Activated T-cell treated with anti-CD3 and anti-CD28 coated beads for 48 hours (primary cell): Measurements from ENCODE around the gene STARD10.

Experiments used
- DNase-seq: peaks from one replicate; pipeline ENCODE4 v3.0.0-alpha.2; 2020; ENCODE audit warnings: low read depth

The STARD10 gene

DNA sequence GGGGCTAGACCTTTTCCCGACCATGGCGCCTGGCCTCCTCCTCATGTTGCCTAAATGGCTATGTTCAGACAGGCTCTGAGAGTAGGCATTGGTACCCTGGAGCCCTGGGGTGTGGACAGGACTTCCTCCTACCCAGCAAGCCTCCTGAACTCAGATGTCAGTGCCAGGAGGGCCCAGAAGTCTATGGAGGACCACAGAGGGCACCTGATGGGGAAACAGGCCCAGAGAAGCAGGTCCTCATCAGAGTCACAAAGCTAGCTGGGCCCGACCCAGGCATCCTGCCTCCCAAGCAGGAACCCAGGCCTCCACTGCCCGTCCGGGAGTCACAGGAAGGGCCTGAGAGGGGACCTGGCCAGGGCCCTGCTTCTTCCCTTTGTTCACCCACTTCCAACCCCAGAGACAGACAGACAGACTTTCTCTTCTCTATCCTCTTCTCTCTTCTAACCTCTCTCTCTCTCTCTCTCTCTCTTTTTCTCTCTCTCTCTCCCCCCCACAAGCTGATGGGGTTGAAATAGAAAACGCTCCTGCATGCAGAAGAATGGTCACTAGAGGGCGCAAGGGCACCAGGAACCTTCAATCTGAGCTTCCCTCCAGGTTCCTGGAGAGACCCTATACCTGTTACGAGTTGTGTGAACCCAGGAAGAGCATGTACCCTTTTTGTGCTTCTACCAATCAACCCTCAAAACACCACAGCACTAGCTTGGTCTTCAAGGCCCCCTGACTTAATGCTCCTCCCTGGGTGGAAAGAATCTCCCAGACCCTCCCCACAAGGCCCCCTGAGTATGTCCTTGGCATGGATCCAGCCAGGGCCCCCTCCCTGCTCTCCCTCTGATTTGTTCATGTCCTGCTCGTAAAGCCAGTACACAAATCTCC is 68.8 kb downstream of the STARD10 start:
- DNase-seq: peak; percentile 59

DNA sequence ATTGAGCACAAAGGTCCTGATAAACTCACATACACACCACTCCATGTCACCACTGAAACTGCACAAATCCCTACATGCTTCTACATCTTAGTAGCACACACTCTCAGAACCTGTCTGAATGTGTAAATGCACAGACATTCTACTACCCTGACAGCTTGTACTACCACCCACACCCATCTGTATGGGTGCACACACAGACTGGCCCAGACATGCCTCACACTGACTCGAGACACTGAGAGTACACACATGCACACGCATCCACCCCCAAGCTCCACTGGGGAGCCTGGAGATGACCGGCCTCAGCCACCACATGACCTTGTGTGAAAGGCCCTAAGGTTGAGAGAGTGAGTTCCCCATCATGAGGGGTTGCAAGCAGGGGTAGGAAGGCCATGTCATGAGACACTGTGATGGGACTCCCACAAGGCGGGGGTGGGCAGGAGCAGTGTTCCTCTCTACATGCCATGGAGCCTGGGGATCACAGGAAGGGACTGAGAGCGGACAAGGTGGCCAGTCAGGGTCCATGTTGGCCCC is 69.8 kb downstream of the STARD10 start:
- no peak for DNase-seq

DNA sequence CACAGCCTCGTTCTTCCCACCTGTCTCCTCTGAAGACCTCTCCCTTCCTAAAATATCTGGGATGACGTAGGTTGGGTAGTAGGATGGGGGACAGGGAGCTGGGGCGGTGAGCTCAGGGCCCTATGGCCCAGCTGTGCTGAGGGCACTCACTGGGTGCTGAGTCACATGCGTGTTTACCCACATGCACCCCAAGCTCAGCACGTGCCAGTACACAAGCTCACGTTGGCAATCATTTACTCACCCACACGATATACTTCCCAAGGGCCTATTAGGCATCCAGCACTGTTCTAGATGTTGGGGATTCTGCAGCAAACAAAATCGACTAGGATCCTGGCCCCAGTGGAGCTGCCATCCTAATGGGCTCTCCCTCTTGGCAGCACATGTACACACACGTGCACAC is 70.3 kb downstream of the STARD10 start:
- no peak for DNase-seq

DNA sequence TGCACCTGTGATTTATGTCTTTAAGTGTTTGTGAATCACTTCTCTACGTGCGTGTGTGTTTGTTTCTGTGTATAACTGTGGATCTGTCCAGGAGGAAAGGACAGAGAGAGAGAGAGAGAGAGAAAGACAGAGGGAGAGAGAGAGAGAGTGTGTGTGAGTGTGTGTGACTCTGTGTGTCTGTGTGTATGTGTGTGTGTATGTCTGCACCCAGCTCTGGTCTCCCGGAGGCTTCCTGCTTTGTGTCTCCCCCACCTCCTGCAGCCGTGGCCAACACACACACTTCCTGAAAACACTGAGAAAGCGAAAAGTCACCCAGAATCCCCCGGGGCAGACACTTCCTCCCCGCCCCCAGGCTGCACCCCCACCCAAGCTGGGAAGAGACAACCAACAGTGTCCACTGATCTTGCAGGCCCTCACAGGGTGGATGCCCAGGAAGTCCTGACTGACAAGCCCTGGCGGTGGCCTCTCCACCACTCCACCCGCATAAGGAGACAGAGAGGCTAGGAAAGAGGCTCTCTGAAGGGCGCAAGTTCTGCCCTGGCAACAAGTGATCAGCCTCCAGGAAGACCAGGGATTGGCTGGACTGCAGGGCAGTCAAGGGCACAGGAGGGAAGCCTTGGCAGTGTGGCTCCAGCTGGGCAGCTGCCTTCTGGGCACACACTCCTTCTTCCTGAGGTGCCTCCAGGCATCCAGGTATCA is 71.6 kb downstream of the STARD10 start:
- DNase-seq: peak; percentile 74

DNA sequence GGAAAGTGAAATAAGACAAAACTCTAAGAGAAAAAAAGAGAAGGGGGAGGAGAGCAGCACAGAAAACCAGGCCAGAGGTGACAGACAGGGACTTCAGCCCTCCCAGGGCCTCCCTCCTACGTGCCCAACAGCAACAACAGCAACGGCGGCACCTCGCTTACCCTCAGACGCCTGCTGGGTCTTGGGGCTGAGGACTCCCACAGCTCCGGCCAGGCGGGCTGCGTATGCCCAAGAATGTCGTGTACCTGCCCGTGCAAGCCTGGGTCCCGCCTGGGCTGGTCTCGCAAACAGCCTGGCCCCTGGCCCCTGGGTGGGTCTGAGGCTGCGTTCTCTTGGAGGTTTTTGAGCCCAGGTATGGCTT is 72.2 kb downstream of the STARD10 start:
- DNase-seq: no peak

DNA sequence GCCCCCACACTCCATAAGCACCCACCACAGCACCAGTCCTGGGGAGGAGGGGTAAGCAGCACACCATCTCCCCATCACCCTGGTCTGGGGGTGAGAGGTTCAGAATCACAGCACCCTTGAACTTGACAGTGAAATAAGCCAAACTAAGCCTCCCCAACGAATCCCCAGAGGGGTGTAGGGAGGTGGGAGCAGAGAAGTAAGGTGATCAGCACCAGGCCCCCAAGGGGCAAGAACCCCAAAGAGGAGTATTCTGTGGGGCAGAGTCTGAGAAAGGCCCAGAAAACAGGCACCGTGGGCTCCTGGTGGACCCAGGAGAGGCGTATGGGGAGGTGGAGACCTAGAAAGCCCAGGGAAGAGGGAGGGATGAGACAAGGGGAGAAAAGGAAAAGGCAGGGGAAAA is 72.6 kb downstream of the STARD10 start:
- DNase-seq: no peak

DNA sequence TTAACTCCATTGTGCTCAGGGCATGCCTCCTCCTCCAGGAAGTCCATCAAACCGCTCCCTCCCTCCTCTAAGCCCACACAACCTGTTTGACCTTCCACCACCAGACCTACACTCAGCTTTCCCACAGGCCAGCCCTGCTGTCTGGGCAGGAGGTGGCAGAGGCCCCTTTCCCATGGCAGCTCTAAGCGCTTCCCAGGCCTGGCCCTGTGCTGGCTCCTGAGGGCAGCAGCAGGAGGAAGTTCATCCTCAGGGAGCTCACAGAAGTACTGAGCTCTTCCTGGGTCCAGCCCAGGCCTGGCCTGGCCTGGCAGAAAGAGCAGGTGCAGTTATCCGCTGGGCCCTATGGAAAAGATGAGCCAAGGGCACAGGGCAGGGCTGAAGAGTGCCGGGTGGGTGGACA is 73.1 kb downstream of the STARD10 start:
- DNase-seq: no peak

DNA sequence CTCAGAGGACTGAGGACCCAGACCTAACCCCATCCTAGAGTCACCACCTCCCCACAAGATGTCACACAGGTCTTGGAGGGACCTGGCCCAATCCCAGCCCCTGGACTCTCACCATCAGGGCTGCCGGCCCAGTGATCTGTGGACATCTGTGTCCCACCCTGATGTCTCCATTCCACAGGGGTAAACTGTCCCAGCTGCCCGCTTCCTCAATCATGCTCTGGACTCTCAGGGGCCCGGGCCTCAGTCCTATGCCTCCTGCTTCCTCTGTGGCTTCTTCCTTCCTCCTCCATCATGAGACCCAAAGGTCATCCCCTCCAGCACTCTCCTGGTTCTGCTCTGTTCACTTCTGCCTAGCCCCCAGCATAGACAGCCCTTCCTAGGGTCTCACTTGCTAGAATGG is 73.8 kb downstream of the STARD10 start:
- DNase-seq: no peak

DNA sequence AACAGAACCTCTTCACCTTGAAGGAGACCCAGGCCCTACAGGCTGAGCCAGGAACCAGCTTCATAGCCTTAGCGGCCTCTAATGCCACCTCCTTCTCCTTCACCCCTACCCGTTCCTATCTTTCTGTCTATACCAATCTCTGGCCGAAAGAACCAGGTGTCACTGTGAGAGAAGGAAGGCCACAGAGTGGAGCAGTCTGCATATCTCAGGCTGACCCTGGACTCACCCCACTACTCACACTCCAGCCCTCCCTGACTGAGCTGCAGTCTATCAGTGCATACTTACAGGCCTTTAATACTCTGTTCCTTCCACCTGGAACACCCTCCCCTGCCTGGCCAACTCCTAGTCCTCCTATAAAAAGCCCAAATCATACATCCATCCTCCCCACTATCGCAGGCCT is 74.3 kb downstream of the STARD10 start:
- DNase-seq: no peak

DNA sequence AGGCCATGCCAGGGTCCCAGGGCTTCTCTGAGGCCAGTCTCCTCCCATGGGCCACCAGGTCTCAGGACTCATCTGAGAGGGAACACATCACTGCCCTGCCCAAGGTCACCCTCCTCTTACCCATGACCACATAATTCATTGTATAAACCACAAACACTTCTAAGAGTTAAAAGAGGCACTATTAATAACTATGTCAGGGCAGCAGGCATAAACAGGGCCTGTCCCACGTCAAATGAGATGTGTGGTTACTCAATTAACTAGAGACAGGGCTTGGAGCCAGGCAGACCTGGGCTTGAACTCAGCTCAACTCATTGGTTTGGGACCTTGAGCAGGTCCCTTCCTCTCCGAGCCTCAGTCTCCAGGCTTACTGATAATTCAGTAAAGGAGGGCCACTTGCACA is 74.7 kb downstream of the STARD10 start:
- DNase-seq: no peak

DNA sequence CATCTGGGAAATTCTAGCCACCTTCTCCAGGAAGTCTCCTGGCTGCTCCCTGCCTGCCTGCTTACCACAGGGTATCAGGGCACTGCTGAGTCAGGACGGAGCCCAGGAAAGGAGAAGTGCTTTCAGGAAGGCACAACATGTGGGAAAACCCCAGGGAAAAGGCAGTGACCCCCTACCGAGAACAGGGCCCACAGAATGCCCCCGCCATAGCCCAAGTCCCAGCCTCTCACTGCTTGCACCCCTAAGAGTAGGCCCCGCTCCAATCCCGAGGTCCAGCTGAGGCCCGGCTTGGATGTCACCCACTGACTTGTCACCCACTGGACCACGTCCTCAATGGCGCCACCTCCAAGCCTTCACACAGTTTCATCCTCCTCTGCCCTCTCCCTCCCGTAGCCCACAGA is 75.7 kb downstream of the STARD10 start:
- DNase-seq: no peak

DNA sequence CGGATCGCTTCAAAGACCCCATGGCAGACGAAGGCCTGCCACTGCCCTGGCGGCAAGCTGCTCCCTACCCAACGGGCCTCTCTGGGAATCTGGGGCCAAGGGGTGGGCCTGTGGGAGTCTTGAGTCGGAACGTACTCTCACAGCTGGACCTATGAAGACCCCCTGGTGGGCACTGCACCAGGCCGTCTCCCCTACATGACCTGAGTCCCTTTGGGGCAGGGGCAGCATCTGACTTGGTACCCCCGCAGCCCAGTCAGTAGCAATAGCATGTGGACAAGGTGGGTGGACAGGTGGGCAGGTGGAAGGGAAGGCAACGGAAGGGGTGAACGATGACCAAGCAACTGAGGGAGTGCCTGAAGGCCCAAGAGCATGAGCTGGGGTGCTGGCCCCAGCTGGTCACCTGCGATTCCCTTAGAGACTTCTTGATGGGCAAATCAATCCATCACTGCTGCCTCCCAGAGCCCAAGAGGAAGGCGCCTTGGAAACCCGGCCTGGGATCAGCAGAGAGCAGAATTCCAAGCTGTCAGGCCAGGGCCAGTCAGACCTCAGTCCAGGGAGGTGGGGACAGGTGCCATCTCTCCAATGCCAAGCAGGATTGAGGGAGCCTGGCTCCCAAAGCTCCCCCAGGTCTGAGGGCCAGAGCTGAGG is 76.9 kb downstream of the STARD10 start:
- no peak for DNase-seq

DNA sequence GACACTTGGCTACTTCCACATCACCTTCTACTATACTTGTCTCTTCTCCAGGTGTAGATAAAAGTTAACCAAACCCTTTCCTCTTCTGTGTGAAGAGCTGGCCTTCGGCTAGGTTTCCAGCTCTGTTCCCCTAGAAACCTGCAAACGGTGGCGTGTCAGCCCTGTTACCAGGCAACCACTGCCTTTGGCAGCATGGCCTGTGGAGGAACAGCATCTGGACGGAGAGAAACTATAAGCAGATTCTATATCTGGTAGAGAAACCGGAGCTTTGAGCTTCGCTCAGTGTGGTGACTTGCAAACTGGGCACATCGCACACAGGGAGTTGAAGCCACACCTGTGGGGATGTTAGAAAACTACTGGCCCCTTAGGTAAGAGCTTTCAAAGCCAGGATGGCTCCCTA is 77.6 kb downstream of the STARD10 start:
- DNase-seq: no peak

DNA sequence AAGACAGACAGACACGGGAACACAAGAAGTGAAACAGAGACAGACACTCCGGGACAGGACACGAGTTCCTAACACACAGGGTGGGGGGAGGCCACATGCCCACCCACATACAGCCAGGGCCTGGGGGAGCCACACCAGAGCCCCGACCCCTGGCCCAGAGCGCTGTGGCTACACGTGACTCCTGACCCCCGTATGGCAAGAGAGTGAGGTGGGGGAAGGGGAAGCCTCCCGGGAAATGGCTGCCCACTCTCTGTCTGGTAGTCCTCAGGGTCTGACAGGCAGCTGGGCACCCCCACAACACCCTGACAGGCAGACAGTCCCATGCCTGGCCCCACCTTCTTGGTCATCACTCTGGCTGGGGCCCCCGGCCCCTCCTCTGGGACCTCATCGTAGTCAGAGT is 81.0 kb downstream of the STARD10 start:
- DNase-seq: no peak

DNA sequence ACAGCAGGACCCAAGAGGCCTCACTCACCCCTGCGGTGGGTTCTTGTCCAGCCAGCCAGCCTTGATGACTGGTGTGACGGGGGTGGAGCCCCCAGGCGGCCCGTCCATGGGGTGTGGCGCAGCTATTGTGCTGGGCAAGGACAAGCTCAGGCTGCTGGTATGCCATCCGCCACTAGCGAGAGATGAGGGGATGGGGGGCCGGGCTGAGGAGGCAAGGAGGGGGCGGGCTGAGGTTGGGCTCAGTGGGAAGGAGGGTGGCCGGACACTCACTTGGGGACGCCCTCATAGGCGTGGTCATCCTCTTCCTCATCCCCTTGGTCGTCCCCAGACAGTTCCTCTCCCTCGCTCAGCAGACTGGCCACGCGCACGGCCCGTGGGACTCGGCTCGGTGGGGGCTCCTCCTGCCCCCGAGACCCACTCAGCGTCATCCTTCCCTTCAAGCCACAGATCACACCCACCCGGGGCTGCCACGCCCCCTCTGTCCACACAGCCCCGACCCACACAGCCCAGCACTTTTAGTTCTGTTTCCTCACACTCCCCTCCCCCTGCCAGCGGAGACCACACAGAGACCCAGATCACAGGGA is 81.6 kb downstream of the STARD10 start:
- no peak for DNase-seq

DNA sequence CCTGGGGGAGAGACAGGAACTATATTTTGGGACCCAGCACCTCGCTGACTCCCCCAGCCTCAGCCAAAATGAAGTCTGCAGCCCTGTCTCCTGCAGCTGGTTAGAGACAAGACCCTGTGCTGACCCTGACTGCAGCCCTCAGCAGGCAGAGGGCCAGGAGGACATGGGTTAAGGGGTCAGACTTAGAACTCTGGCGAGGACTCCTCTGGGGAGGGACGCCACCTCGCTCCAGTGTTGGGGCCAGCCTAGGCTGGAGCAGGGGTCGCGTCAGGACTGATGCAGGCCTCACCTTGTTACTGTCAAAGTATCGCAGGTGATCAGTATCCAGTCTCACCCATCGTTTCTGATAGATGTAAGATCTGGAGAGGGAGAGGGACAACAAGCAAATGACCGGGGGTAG is 82.7 kb downstream of the STARD10 start:
- DNase-seq: no peak

DNA sequence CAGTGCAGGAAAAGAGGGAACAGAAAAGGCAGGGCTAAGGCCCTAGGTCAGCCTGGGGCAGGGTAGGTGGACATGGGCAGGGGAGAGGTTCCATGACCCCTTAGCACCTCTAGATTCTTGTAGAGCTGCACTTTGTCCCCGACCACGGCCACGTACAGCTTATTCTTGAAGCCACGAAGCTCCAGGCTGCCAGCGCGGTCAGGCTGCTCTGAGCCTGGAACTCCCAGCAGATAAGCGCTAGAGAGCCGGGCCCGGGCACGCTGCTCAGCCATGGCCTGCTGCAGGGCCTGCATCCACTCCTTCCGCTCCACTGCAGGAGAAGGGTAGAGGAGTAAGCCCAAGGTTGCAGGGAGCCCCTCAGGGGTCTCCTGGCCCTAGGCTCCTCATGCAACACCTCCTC is 83.6 kb downstream of the STARD10 start:
- DNase-seq: no peak

DNA sequence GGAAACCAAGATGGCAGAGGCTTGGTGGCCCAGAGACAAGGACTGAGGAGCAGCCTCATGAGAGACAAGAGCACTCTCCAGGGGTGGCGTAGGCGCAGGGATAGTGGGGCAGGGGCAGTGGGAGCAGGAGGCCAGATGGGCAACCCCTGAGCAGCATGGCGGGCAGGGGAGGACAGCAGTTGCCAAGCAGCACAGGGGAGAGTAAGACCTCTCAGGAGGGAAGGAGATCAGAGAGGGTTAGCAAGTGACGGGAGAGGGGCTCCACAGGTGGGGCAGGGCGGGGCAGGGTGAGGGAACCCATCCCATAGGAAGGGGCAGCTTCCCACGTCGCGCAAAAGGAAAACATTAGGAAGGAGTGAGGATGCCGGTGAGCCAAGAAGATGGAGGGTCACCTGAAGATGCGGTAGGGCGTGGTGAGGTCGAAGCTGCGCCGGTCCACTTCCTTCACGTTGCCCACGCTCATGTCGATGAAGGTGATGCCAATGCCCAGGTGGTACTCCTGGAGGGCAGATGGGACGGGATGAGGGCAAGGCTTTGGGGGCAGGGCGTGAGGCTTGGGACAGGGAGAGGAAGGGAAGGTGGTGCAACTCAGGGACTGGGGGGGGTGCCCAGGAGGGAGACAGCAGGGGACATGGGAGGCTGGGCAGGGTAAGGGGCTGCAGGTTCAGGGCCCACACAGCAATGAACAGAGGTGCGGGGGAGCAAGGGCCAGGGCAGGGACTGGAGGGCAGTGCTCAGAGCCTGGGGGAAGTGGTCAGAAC is 84.2 kb downstream of the STARD10 start:
- no peak for DNase-seq

DNA sequence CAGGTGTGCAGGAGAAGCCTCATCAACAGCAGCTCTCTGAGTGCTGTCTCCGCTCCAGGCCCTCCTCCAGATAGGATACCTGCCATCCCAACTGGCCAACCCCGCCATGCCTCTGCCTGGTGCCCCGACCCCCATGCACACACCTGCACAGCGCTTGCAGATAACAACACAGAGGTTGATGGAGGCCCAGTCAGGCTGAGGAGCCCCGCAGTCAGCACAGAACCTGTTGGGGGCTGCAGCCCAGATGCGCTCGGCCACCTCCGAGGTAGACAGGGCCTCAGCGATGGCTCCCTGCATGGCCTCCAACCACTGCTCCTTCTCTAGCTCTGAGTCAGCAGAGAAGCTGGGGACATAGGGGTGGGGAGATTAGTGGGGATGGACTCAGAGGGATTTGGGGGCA is 86.8 kb downstream of the STARD10 start:
- DNase-seq: no peak

DNA sequence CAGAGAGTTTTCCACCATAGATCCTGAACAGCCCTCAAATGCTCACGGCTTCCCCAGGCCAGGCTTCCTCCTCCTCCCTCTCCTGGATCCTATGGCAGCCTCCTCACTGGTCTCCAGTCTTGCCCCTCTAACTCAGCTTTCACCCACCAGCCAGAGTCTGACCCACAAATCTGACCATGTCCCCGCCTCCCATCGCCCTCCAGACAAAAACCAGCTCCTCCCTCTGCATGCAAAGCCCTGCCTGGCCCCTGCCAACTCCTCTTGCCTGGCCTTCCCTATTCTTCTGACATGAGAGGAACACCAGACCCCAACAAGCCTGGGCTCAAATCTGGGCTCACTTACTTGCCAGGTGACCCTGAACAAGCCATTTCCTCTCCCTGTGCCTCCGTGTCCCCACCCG is 87.3 kb downstream of the STARD10 start:
- no peak for DNase-seq

DNA sequence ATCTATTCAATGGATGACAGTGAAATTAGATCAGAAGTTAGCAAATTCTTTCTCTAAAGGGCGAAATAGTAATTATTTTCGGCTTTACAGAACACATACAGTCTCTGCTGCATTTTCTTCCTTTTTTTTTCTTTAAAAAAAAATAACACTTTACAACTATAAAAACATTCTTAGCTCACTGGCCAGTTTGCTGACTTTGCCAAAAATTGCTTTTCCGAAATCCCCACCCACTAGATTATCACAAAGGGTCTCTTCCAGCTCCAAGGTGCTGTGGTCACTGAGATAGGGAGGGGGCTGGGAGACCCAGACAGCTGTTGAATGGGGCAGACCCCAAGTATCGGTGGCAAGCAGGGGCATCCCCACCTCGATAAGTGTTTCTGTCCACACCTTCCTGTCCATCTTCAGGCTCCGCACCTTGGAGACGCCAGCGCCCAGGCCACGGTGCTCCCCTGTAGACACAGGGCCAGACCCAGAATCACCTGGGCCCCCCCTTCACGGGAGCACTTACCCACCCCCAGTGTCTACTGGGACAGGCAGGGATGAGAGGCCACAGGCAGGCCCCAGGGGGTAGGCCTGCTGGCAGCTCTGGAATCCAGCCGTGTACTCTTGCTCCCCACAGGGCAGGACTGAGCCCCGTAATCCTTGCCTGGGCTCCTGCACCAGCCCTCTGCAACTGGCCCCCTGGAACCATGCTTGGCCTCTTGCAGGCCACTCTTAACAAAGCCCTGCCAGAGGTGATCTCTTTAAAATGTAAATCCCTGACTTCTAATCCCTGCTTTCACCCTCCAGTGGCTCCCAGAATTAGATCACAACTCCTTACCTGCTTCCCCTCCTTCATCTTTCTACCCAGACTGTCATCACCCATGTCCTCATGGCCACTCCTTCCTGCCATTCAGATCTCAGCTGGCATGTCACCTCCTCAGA is 88.1 kb downstream of the STARD10 start:
- no peak for DNase-seq
